Stimulated activated CD8-positive, alpha-beta memory T cell treated with anti-CD3 and anti-CD28 coated beads, Interleukin-4, amount 100 ng/mL, for 48 hours (primary cell): Measurements from ENCODE around the gene R3HCC1L.

ENCODE experiments used
- DNase-seq: peaks from one replicate; pipeline ENCODE4 v3.0.0-alpha.2; 2020

Gene R3HCC1L

GRCh38 chr10:98293550-98294269 is 159.3 kb downstream of the R3HCC1L start:
- no peak for DNase-seq

DNA sequence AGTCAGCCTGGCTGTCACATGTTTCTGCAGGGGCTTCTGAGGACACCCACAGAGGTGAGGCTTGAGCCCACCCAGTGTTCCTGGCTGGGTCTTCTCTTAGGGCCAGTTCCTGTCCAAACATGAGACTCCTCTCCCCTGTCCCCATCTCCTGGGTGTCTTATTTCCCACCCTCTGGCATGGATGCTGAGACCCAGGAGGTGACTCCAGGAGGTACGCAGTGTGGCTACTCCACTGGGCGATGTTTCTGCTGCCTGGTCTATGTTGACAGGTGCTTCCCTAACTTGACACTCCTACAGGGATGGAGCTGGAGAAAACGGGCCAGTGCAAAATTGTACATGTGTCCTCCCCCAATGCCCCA is 159.8 kb downstream of the R3HCC1L start:
- no peak for DNase-seq
